Measurements from ENCODE around the gene YAP1.

Gene YAP1

GRCh38 chr11:102202972-102203371 is 92.7 kb downstream of the YAP1 start:
- DNase-seq = no peak

GRCh38 chr11:102204174-102204573 is 93.9 kb downstream of the YAP1 start:
- DNase-seq = no peak

DNA sequence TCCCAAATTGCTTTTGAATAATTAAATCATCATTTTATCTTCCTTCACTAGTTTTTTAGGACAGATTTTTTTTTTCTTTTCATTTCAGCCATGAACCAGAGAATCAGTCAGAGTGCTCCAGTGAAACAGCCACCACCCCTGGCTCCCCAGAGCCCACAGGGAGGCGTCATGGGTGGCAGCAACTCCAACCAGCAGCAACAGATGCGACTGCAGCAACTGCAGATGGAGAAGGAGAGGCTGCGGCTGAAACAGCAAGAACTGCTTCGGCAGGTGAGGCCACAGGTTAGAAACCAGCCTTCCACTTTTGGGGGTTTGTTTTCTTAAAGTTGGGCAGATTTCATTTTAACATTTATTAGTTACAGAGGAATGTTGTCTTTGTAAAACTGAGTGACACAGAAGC is 95.6 kb downstream of the YAP1 start:
- no peak for DNase-seq

- no peak for DNase-seq
Measured at GRCh38 chr11:102208835-102209234, 98.6 kb downstream of the YAP1 start.

DNA sequence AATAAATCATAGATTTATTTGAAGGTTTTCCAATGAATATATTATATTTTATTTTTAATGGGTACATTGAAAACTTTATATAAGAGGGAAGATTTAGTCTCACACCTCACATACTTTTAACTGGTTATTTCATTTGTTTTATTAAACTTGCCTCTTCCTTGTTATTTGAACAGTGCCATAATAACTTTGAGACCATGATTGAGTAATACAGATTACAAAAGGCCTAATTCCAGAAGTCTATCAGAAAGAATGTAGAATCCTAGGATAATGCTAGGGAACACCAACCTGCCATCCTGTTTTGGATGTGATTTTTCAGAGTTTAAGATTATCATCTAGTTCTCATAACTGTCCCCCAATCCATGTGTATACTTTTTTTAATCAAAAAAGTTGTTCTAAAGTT is 104.4 kb downstream of the YAP1 start:
- no peak for DNase-seq

GRCh38 chr11:102216433-102217075 is 106.3 kb downstream of the YAP1 start:
- DNase-seq = no peak

GRCh38 chr11:102220728-102221467 is 110.7 kb downstream of the YAP1 start:
- DNase-seq = peak; percentile 79

DNA sequence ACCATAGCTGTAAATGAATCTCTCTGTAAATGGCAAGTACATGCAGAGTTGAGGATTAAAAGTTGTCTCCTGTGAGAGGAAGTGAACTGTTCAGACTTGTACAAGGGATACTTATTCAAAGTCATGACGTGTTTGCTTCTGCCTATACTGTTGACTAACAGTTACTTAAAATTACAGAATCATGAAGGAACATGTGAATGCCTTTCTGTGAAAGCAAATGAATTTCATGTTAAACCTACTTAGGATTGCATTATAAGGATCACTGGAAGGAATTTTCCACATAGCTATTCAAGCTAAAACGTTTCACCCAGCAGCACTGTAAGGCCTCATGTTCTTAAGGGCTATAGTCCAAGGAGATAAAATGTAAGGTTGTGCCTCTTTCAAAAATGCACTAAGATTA is 113.6 kb downstream of the YAP1 start:
- DNase-seq = no peak

DNA sequence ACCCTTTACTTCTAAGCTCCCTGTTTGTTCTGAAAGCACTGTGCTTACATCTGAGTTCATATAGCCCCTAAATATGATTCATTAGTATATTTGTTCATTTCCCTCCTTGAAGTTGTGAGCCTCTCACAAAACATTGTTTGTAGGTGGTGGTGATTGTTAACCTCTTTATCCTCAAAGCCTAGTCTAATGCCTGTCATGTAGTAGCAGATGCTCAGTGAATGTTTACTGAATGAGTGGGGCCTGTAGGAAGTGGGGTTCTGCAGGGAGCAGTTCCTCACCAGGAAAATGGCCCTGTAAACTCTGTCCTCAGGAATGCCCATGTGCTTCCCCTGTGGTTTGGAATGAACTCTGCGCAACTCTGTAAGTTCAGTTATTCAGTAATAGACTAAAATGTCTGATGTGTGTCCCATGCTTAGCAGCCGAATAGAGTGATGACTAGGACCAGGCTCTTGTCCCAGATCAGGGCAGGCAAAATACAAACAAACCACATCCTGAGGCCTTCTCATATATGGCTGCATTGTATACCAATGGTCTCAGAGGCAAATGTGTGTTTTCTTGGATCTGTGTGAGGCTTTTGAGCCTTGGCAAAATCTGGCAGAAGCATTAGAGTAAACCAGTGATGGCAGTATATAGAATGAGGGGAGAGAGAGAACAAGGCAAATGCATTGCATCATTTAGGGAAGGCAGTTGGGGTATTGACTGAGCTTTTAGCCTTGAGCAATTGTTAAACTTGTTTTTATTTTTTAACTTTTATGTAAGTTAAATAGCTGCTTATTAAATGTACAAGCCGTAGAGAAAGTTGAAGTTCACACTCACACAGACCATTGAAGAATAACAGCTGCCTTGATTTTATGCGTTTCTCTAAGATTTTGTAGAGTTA is 115.7 kb downstream of the YAP1 start:
- peak; percentile 97 for DNase-seq

GRCh38 chr11:102226702-102227490 is 116.6 kb downstream of the YAP1 start:
- DNase-seq = peak; percentile 80

DNA sequence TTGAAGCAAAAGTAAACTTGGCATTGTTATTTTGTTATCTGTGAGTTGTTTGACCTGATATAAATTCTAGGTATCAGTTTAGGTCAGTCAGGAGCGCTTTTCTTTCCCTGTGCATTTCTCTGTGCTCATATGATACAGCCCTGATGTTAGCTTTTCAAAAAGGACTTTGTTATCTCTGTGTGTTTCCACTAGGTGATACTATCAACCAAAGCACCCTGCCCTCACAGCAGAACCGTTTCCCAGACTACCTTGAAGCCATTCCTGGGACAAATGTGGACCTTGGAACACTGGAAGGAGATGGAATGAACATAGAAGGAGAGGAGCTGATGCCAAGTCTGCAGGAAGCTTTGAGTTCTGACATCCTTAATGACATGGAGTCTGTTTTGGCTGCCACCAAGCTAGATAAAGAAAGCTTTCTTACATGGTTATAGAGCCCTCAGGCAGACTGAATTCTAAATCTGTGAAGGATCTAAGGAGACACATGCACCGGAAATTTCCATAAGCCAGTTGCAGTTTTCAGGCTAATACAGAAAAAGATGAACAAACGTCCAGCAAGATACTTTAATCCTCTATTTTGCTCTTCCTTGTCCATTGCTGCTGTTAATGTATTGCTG is 119.4 kb downstream of the YAP1 start:
- no peak for DNase-seq

DNA sequence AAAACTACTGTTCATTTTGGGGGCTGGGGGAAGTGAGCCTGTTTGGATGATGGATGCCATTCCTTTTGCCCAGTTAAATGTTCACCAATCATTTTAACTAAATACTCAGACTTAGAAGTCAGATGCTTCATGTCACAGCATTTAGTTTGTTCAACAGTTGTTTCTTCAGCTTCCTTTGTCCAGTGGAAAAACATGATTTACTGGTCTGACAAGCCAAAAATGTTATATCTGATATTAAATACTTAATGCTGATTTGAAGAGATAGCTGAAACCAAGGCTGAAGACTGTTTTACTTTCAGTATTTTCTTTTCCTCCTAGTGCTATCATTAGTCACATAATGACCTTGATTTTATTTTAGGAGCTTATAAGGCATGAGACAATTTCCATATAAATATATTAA is 119.9 kb downstream of the YAP1 start:
- DNase-seq = no peak

DNA sequence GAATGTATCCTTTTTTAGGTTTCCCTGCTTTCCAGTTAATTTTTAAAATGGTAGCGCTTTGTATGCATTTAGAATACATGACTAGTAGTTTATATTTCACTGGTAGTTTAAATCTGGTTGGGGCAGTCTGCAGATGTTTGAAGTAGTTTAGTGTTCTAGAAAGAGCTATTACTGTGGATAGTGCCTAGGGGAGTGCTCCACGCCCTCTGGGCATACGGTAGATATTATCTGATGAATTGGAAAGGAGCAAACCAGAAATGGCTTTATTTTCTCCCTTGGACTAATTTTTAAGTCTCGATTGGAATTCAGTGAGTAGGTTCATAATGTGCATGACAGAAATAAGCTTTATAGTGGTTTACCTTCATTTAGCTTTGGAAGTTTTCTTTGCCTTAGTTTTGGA is 120.7 kb downstream of the YAP1 start:
- DNase-seq = no peak

GRCh38 chr11:102234779-102235439 is 124.7 kb downstream of the YAP1 start:
- DNase-seq = peak; percentile 29

GRCh38 chr11:102237096-102237735 is 127.0 kb downstream of the YAP1 start:
- DNase-seq = peak; percentile 36

DNA sequence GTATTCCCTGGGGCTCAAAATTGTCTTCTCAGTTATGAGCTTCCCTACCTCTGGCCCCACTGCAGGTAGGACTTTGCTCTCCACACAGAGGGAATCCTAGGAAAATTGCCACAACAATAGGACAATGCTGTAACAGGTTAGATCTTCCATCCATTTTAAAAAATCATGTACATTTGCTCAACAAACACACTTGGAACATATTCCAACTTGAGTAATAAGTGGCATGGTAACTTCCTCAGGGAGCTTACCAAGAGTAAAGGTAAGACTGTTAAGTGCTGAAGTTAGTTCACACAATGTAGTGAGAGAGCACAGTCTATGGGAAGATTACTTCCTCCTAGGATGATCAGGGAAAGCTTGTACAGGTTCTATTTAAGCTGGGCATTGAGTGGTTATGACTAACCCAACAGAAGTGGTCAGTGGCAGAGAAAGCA is 128.2 kb downstream of the YAP1 start:
- no peak for DNase-seq

DNA sequence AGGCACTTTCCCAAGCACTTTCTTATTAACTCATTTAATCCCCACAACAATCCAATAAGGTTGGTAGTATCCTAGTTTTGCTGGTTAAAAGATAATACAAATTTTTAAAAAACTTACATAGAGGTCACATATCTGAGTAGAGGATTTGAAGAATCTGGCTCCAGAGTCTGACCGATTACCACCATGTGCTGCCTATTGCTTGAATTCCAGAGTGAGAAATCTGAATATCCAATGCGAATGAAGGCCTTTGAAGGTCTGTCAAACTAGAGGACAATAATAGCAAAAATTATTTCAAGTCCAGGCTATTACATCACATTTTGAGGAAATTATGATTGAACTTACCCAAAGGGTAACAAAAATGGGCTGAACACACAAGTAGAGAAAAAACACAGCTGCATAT is 129.2 kb downstream of the YAP1 start:
- DNase-seq = no peak

DNA sequence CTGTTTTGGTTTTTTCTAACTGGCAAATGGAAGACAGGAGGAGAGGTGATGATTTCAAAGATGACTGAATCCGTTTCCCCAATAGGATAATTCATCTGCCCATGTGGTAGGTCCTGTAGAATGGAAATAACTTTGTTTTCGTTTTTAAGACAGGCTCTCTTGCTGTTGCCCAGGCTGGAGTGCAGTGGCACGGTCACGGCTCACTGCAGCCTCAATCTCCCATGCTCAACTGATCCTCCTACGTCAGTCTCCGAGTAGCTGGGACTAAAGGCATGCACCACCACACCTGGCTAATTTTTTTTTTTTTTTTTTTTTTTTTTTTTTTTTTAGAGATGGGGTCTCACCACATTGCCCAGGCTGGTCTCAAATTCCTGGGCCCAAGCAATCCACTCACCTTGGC is 129.7 kb downstream of the YAP1 start:
- DNase-seq = no peak

DNA sequence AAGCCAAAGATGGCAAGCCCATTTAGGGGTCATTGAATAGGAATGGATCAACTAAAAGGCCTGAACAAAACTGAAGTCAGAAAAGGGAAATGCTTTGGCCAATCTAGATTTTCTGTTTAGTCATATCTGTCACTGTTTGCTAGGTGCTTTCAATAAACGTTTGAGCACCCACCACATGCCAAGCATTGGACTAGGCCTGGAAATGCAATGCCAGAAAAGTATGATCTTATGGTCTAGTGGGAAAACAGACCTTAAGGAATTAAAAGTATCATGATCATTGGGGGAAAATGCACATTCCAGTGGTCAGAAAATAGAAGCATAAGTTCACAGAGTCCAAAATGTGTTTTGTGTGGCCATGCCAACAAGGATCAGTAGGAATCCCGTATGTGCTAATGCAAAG is 130.3 kb downstream of the YAP1 start:
- DNase-seq = peak; percentile 61

- peak; percentile 32 for DNase-seq
Measured at GRCh38 chr11:102241026-102241425, 130.8 kb downstream of the YAP1 start.

- DNase-seq = no peak
Measured at GRCh38 chr11:102243399-102243884, 133.2 kb downstream of the YAP1 start.

Data from EL (cell line).